NCI-H2171 treated with DMSO at 0.1 percent for 48 hours (cell line): ENCODE data around the gene ETS1.

Source experiments
- DNase-seq: peaks from one replicate; lab custom pipeline; 2025; lab: John Stamatoyannopoulos, UW

Gene ETS1

GRCh38 chr11:128587415-128587814, at the start of gene ETS1:
Gene ETS1, minus strand, starts transcription at chr11:128587558. Its CDS starts 14,428 bp downstream, at chr11:128573130.
- no peak for DNase-seq

- no peak for DNase-seq
These were observed 47.0 kb upstream of the ETS1 start for GRCh38 chr11:128634395-128634794.

GRCh38 chr11:128633384-128633965, 46.1 kb upstream of the ETS1 start:
- DNase-seq, result no peak

- no peak for DNase-seq
These were observed 44.9 kb upstream of the ETS1 start for GRCh38 chr11:128632141-128632791.

- peak; percentile 0 for DNase-seq
These were observed 43.2 kb upstream of the ETS1 start for GRCh38 chr11:128630367-128631230.

GRCh38 chr11:128629516-128630106, 42.3 kb upstream of the ETS1 start:
- no peak for DNase-seq

GRCh38 chr11:128628686-128629085, 41.3 kb upstream of the ETS1 start:
- DNase-seq, result no peak

GRCh38 chr11:128628325-128628673, 40.9 kb upstream of the ETS1 start:
- no peak for DNase-seq

- no peak for DNase-seq
These were observed 40.4 kb upstream of the ETS1 start for GRCh38 chr11:128627666-128628324.

GRCh38 chr11:128626913-128627665, 39.7 kb upstream of the ETS1 start:
- DNase-seq, result no peak

GRCh38 chr11:128625746-128626145, 38.4 kb upstream of the ETS1 start:
- DNase-seq, result no peak

GRCh38 chr11:128625326-128625725, 38.0 kb upstream of the ETS1 start:
- no peak for DNase-seq

GRCh38 chr11:128624269-128625175, 37.2 kb upstream of the ETS1 start:
- DNase-seq, result no peak

GRCh38 chr11:128623091-128623490, 35.7 kb upstream of the ETS1 start:
- DNase-seq, result no peak

- DNase-seq, result no peak
These were observed 34.5 kb upstream of the ETS1 start for GRCh38 chr11:128621601-128622501.

GRCh38 chr11:128620309-128621100, 33.1 kb upstream of the ETS1 start:
- no peak for DNase-seq

- DNase-seq, result no peak
These were observed 32.4 kb upstream of the ETS1 start for GRCh38 chr11:128619540-128620308.

GRCh38 chr11:128619007-128619406, 31.6 kb upstream of the ETS1 start:
- DNase-seq, result no peak
